DOHH2 (cell line): ENCODE data around the gene POLA1.
A peak's percentile ranks its signal among the peaks of the same experiment; 100 is the strongest.

Experiments
- H3F3A ChIP-seq: fragments of 200-600 bp; sonication (generic), shearing (Covaris generic); 2 replicates; pipeline ENCODE4 v1.6.0; 2016; ENCODE audit warnings: antibody characterized with exemption, mild to moderate bottlenecking; ENCODE audit not compliant: control insufficient read depth, insufficient read depth
- H3K27ac ChIP-seq: fragments of 200-600 bp; sonication (generic); 2 replicates; pipeline ENCODE4 v1.5.1; 2014; ENCODE audit warnings: low read depth, mild to moderate bottlenecking, low read length, moderate library complexity
- H3K27me3 ChIP-seq: fragments of 200-600 bp; sonication (generic); 2 replicates; pipeline ENCODE4 v1.6.1; 2014; ENCODE audit warnings: mild to moderate bottlenecking, low read length, mixed read lengths; ENCODE audit not compliant: control insufficient read depth
- H3K36me3 ChIP-seq: fragments of 200-600 bp; sonication (generic); 2 replicates; pipeline ENCODE4 v1.6.1; 2014; ENCODE audit warnings: mild to moderate bottlenecking, low read length, moderate library complexity, mixed read lengths; ENCODE audit not compliant: control insufficient read depth
- H3K4me1 ChIP-seq: fragments of 200-600 bp; sonication (generic); 2 replicates; pipeline ENCODE4 v1.6.1; 2014; ENCODE audit warnings: mild to moderate bottlenecking, low read length, mixed read lengths; ENCODE audit not compliant: control insufficient read depth
- H3K4me2 ChIP-seq: fragments of 200-600 bp; sonication (generic); 2 replicates; pipeline ENCODE4 v1.6.0; 2014; ENCODE audit warnings: mild to moderate bottlenecking, low read length, moderate library complexity
- H3K4me3 ChIP-seq: fragments of 200-600 bp; sonication (generic); 2 replicates; pipeline ENCODE4 v1.5.1; 2014; ENCODE audit warnings: mild to moderate bottlenecking, low read length, mixed read lengths
- H3K79me2 ChIP-seq: fragments of 200-600 bp; sonication (generic); 2 replicates; pipeline ENCODE4 v1.6.1; 2014; ENCODE audit warnings: mild to moderate bottlenecking, low read length, mixed read lengths; ENCODE audit not compliant: control insufficient read depth
- H3K9me2 ChIP-seq: fragments of 200-600 bp; sonication (generic); replicated peaks from 2 replicates; pipeline ENCODE4 v1.6.1; 2014; ENCODE audit warnings: mild to moderate bottlenecking, low read length, mixed read lengths; ENCODE audit not compliant: control insufficient read depth
- H3K9me3 ChIP-seq: fragments of 200-600 bp; sonication (generic); 2 replicates; pipeline ENCODE4 v1.6.1; 2014; ENCODE audit warnings: antibody characterized with exemption, low read length, mixed read lengths; ENCODE audit not compliant: control insufficient read depth, insufficient read depth
- H4K20me1 ChIP-seq: fragments of 200-600 bp; sonication (generic); 2 replicates; pipeline ENCODE4 v1.6.0; 2014; ENCODE audit warnings: low read depth, mild to moderate bottlenecking, antibody characterized with exemption, low read length, moderate library complexity; ENCODE audit not compliant: control insufficient read depth, insufficient read depth
- EZH2phosphoT487 ChIP-seq: fragments of 200-600 bp; sonication (generic); IDR thresholded peaks from 2 replicates; pipeline ENCODE4 v1.6.1; 2017; ENCODE audit warnings: borderline replicate concordance, mild to moderate bottlenecking, antibody characterized with exemption, low read length, moderate library complexity, mixed read lengths
- TF ChIP-seq, protein P1 (sequence below): fragments of 200-600 bp; sonication (generic); IDR thresholded peaks from one replicate; pipeline ENCODE4 v1.5.1; 2014; ENCODE audit warnings: antibody characterized with exemption, mild to moderate bottlenecking, low read depth, low read length; ENCODE audit not compliant: poor library complexity, severe bottlenecking

POLA1 gene

DNA sequence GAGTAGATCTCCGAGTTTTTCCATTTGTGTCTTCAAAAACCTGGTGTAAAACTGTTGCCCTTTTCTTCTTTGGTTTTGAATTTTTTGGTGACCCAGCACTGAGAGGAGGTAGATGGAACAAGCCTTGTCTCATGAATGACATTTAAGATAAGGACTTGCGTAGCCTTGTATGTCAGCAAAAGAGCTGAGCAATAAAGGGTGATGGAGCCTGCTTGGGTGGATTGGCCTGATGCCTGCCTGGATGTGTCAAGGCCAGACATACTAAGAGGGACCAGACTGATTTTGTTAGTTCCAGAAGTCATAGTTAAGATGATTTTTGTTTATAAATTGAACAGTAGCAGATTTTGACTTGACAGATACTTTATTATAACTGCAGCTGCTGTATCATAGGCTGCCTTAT is 134.9 kb downstream of the POLA1 start:
- no peaks in the 10 kb centered on the region for H3K27me3 ChIP-seq

DNA sequence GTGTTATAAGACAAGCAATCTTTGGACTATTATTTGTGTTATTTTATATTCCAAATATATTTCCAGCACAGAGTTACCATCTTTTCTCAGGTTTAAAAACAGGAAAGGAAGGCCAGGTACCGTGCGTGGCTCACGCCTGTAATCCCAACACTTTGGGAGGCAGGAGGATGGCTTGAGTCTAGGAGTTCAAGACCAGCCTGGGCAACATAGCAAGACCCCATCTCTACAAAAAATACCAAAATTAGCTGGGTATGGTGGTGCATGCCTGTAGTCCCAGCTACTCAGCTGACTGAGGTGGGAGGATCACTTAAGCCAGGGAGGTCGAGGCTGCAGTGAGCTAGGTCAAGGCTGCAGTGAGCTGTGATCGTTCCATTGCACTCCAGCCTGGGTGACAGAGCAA is 140.0 kb downstream of the POLA1 start:
- Histone ChIP-seq H3K79me2 (0 out of 2 replicates have a peak, but pooled peaks cover 3% of the 10 kb centered on the region), H3K4me1 (no peaks in the 10 kb centered on the region), H3K9me3 (no peaks in the 10 kb centered on the region), H3K27ac (no peak overlapping the region), H3K4me3 (no peak overlapping the region), H3K27me3 (no peaks in the 10 kb centered on the region), H4K20me1 (no peaks in the 10 kb centered on the region), H3K36me3 (peaks cover 30% of the 10 kb centered on the region), H3K9me2 (no peaks in the 10 kb centered on the region), H3F3A (no peaks in the 10 kb centered on the region), H3K4me2 (no peak overlapping the region)
- TF ChIP-seq EZH2phosphoT487 = no peak

More for the DNA sequence above, 134.9 kb downstream of the POLA1 start:
- Histone ChIP-seq H4K20me1 (no peaks in the 10 kb centered on the region), H3K9me2 (no peaks in the 10 kb centered on the region), H3K4me2 (no peak overlapping the region), H3K9me3 (no peaks in the 10 kb centered on the region), H3F3A (no peaks in the 10 kb centered on the region), H3K4me3 (no peak overlapping the region), H3K79me2 (no peaks in the 10 kb centered on the region), H3K27ac (no peak overlapping the region), H3K36me3 (peaks cover 68% of the 10 kb centered on the region), H3K4me1 (no peaks in the 10 kb centered on the region)
- TF ChIP-seq, protein P1, sequence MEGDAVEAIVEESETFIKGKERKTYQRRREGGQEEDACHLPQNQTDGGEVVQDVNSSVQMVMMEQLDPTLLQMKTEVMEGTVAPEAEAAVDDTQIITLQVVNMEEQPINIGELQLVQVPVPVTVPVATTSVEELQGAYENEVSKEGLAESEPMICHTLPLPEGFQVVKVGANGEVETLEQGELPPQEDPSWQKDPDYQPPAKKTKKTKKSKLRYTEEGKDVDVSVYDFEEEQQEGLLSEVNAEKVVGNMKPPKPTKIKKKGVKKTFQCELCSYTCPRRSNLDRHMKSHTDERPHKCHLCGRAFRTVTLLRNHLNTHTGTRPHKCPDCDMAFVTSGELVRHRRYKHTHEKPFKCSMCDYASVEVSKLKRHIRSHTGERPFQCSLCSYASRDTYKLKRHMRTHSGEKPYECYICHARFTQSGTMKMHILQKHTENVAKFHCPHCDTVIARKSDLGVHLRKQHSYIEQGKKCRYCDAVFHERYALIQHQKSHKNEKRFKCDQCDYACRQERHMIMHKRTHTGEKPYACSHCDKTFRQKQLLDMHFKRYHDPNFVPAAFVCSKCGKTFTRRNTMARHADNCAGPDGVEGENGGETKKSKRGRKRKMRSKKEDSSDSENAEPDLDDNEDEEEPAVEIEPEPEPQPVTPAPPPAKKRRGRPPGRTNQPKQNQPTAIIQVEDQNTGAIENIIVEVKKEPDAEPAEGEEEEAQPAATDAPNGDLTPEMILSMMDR = no peak

DNA sequence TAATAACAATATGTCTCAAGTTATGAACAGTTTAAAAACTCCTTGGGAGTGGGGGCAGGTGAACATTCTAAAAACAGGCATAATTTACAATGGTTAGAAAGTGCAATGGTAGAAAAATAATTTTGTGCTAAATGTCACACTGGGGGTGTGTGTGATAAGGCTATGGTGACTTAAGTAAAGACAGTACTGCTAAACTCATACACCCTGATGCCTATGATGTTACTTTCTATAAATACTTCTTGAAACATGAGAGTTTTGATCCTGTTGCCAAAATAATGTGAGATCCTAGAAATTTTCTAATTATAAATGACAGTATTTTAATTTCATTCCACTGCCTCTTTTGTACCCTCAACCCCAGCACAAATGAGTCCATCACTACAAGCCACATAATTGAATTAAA is 144.2 kb downstream of the POLA1 start:
- Histone ChIP-seq H3K4me2 (no peak overlapping the region), H3K36me3 (peaks cover 42% of the 10 kb centered on the region)
- TF ChIP-seq, protein P1 = no peak
- TF ChIP-seq EZH2phosphoT487 = no peak

DNA sequence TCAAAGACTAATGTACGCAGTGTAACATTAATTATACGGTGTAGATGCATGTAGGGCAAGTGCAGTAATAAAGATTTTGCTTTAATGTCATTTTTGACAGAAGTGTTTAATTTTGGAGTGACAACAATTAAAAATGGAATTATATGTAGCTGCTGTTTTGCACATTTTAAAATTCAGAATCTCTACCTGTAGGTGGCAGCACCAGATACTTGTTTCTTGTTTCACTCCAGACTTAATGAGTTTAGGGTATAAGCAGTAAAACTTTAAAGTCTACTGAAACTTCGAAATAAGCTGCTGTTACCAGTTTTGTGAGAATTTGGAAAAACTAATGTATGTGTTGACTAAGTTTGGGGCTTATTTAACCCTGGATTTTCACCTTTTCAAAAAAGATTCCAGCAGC is 144.9 kb downstream of the POLA1 start:
- peaks cover 46% of the 10 kb centered on the region for H3K36me3 ChIP-seq
- no peak for TF ChIP-seq EZH2phosphoT487
- TF ChIP-seq, protein P1 = peak; percentile 51

More for the DNA sequence above, 144.2 kb downstream of the POLA1 start:
- Histone ChIP-seq H3K4me3 (no peak overlapping the region), H3K9me3 (no peaks in the 10 kb centered on the region), H3K4me1 (no peaks in the 10 kb centered on the region), H3K27me3 (no peaks in the 10 kb centered on the region), H3K79me2 (peaks cover 14% of the 10 kb centered on the region; the same call in 1 of the 2 replicates), H4K20me1 (no peaks in the 10 kb centered on the region), H3F3A (no peaks in the 10 kb centered on the region), H3K9me2 (no peaks in the 10 kb centered on the region), H3K27ac (no peak overlapping the region)

More for the DNA sequence above, 144.9 kb downstream of the POLA1 start:
- Histone ChIP-seq H3K27me3 (no peaks in the 10 kb centered on the region), H3K9me3 (no peaks in the 10 kb centered on the region), H3K4me2 (no peak overlapping the region), H3K79me2 (peaks cover 14% of the 10 kb centered on the region; the same call in 1 of the 2 replicates), H3K4me3 (no peak overlapping the region), H3F3A (no peaks in the 10 kb centered on the region), H3K9me2 (no peaks in the 10 kb centered on the region), H3K27ac (no peak overlapping the region), H3K4me1 (no peaks in the 10 kb centered on the region), H4K20me1 (no peaks in the 10 kb centered on the region)
